Measurements from ENCODE around the gene CIDEA.
"Not testable (repeated sequence)": the region's sequence is repeated elsewhere in the genome, so short reads cannot be mapped to it uniquely, and the experiment has no call there.

Gene CIDEA

GRCh38 chr18:12239431-12239830 is 14.7 kb upstream of the CIDEA start:
- DNase-seq (ENCODE audit: low spot score), result no peak

- no peak for DNase-seq (ENCODE audit: low spot score)
These were observed 11.4 kb upstream of the CIDEA start for GRCh38 chr18:12242658-12243260.

GRCh38 chr18:12243272-12243671 is 10.9 kb upstream of the CIDEA start:
- not testable (repeated sequence) for DNase-seq (ENCODE audit: low spot score)

- DNase-seq (ENCODE audit: low spot score), result no peak
These were observed 8.4 kb upstream of the CIDEA start for GRCh38 chr18:12245793-12246135.

- peak; percentile 78 for DNase-seq (ENCODE audit: low spot score)
These were observed 7.0 kb upstream of the CIDEA start for GRCh38 chr18:12246849-12247808.

GRCh38 chr18:12247946-12248345 is 6.2 kb upstream of the CIDEA start:
- no peak for DNase-seq (ENCODE audit: low spot score)

- no peak for DNase-seq (ENCODE audit: low spot score)
These were observed 5.0 kb upstream of the CIDEA start for GRCh38 chr18:12248926-12249720.

- DNase-seq (ENCODE audit: low spot score), result no peak
These were observed 2.9 kb upstream of the CIDEA start for GRCh38 chr18:12251311-12251710.

GRCh38 chr18:12252061-12252460 is 2.1 kb upstream of the CIDEA start:
- DNase-seq (ENCODE audit: low spot score), result no peak

GRCh38 chr18:12253027-12253426 is 1.1 kb upstream of the CIDEA start:
- no peak for DNase-seq (ENCODE audit: low spot score)

- DNase-seq (ENCODE audit: low spot score), result no peak
These were observed 462 bp upstream of the CIDEA start for GRCh38 chr18:12253663-12254135.

- no peak for DNase-seq (ENCODE audit: low spot score)
These were observed 805 bp downstream of the CIDEA start for GRCh38 chr18:12254820-12255511.

GRCh38 chr18:12255626-12256026 is 1.5 kb downstream of the CIDEA start:
- DNase-seq (ENCODE audit: low spot score), result no peak

GRCh38 chr18:12256951-12257350 is 2.8 kb downstream of the CIDEA start:
- no peak for DNase-seq (ENCODE audit: low spot score)

GRCh38 chr18:12257996-12258718 is 4.0 kb downstream of the CIDEA start:
- DNase-seq (ENCODE audit: low spot score), result no peak

GRCh38 chr18:12258719-12259705 is 4.9 kb downstream of the CIDEA start:
- DNase-seq (ENCODE audit: low spot score), result no peak

- DNase-seq (ENCODE audit: low spot score), result no peak
These were observed 8.6 kb downstream of the CIDEA start for GRCh38 chr18:12262748-12263147.

- no peak for DNase-seq (ENCODE audit: low spot score)
These were observed 10.7 kb downstream of the CIDEA start for GRCh38 chr18:12264864-12265263.

GRCh38 chr18:12271376-12272235 is 17.4 kb downstream of the CIDEA start:
- DNase-seq (ENCODE audit: low spot score), result peak; percentile 98
